ENCODE results near the gene GPR137B.

Gene GPR137B

DNA sequence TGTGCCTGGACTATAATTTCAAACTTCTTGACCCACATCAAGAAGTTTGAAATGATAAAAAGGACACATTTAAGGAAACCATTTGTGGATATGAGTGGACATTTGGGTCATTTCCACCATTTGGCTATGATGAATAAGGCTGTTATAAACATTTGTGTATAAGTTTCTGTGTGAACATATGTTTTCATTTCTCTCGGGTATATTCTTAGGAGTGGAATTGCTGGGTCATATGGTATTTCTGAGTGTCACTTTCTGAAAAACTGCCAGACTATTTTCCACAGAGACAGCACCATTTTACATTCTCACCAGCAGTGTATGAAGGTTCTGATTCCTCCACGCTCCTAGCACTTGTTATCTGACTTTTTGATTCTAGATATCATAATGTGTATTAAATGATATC, 50.8 kb downstream of the GPR137B start:
- no peak overlapping the region for H3K27ac ChIP-seq
- no peaks in the 10 kb centered on the region for H3K36me3 ChIP-seq (replicated peaks)
- no peaks in the 10 kb centered on the region for H3K27me3 ChIP-seq (replicated peaks)
- DNase-seq = no peak
- TF ChIP-seq, protein P1, sequence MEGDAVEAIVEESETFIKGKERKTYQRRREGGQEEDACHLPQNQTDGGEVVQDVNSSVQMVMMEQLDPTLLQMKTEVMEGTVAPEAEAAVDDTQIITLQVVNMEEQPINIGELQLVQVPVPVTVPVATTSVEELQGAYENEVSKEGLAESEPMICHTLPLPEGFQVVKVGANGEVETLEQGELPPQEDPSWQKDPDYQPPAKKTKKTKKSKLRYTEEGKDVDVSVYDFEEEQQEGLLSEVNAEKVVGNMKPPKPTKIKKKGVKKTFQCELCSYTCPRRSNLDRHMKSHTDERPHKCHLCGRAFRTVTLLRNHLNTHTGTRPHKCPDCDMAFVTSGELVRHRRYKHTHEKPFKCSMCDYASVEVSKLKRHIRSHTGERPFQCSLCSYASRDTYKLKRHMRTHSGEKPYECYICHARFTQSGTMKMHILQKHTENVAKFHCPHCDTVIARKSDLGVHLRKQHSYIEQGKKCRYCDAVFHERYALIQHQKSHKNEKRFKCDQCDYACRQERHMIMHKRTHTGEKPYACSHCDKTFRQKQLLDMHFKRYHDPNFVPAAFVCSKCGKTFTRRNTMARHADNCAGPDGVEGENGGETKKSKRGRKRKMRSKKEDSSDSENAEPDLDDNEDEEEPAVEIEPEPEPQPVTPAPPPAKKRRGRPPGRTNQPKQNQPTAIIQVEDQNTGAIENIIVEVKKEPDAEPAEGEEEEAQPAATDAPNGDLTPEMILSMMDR (IDR thresholded peaks at IDR 0.05; ENCODE audit: low read depth, low read length, missing control alignments) = no peak
- in situ Hi-C loops (cut with HindIII; ENCODE audit: low pct_ligation_motif_present, low sequenced_read_pairs) = no loop called here
- H3K4me3 ChIP-seq (ENCODE audit: low read depth, low read length) = no peak overlapping the region

GRCh38 chr1:236200925-236201324, 58.6 kb downstream of the GPR137B start:
- H3K4me3 ChIP-seq (ENCODE audit: low read depth, low read length) = no peak overlapping the region
- H3K27ac ChIP-seq = no peak overlapping the region
- H3K27me3 ChIP-seq (replicated peaks) = no peaks in the 10 kb centered on the region
- TF ChIP-seq, protein P1 (IDR thresholded peaks at IDR 0.05; ENCODE audit: low read depth, low read length, missing control alignments) = no peak
- in situ Hi-C loops (cut with HindIII; ENCODE audit: low pct_ligation_motif_present, low sequenced_read_pairs) = no loop called here
- DNase-seq = no peak
- H3K36me3 ChIP-seq (replicated peaks) = no peaks in the 10 kb centered on the region

DNA sequence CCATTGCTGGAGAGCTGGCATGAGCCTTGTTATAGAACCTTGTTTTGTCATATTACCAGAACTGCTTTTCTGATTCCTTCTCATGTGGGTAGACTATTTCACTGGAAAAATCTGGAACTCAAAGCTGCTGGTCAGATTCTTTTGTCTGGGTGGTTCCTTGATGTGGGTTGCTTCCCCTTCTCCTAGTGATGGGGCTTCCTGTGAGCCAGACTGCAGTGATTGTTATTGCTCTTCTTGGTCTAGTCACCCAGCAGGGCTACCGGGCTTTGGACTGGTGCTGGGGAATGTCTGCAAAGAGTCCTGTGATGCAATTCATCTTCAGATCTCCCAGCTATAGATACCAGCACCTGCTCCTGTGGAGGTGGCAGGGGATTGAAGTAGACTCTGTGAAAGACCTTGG, 59.4 kb downstream of the GPR137B start:
- TF ChIP-seq, protein P1 (IDR thresholded peaks at IDR 0.05; ENCODE audit: low read depth, low read length, missing control alignments) = no peak
- DNase-seq = no peak
- Histone ChIP-seq H3K36me3 (replicated peaks) (no peaks in the 10 kb centered on the region), H3K27ac (no peak overlapping the region), H3K4me3 (ENCODE audit: low read depth, low read length) (no peak overlapping the region), H3K27me3 (replicated peaks) (no peaks in the 10 kb centered on the region)
- in situ Hi-C loops (cut with HindIII; ENCODE audit: low pct_ligation_motif_present, low sequenced_read_pairs) = no loop called here

- Histone ChIP-seq H3K27me3 (replicated peaks) (no peaks in the 10 kb centered on the region), H3K36me3 (replicated peaks) (no peaks in the 10 kb centered on the region), H3K4me3 (ENCODE audit: low read depth, low read length) (no peak overlapping the region), H3K27ac (no peak overlapping the region)
- TF ChIP-seq, protein P1 (IDR thresholded peaks at IDR 0.05; ENCODE audit: low read depth, low read length, missing control alignments) = no peak
- in situ Hi-C loops (cut with HindIII; ENCODE audit: low pct_ligation_motif_present, low sequenced_read_pairs) = no loop called here
- DNase-seq = no peak
Observed at GRCh38 chr1:236204039-236204438, 61.7 kb downstream of the GPR137B start.

DNA sequence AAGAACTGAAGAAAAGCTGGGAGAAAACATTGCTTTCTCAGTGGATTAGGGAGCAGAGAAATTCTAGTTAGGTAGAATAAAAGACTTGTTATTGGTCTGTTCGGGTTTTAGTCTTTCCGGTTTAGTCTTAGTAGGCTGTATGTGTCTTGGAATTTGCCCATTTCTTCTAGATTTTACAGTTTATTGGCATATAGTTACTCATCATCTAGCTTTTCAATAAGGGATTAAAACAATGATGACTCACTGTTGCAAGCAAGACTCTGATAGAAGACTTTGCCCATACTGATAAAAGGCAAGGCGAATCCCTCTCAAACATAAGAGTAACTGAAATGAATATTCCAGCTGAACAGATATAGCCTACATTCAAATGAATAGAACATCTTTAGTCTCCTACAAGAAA, 62.3 kb downstream of the GPR137B start:
- TF ChIP-seq, protein P1 (IDR thresholded peaks at IDR 0.05; ENCODE audit: low read depth, low read length, missing control alignments) = no peak
- no peak for DNase-seq
- Histone ChIP-seq H3K36me3 (replicated peaks) (no peaks in the 10 kb centered on the region), H3K27me3 (replicated peaks) (no peaks in the 10 kb centered on the region), H3K4me3 (ENCODE audit: low read depth, low read length) (no peak overlapping the region), H3K27ac (no peak overlapping the region)
- in situ Hi-C loops (cut with HindIII; ENCODE audit: low pct_ligation_motif_present, low sequenced_read_pairs) = no loop called here

DNA sequence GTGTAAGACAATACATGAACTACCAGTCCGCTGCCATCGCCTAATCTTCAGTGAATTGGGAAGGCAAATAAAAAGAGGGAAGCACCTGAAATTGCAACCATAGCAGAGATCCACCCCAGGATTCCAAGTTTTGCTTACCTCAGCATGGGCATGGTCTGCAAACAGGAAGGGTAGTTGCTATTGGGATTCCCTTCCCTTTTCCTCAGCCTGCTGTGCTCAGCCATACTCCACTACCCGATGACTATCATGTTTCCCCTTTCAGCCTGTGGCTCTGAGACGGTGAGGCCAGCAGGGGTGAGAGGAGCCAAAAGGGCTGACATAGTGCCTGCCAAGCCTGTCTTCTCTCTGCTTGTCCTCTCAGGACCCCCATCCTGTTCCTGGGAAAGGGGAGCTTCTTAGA, 64.2 kb downstream of the GPR137B start:
- TF ChIP-seq, protein P1 (IDR thresholded peaks at IDR 0.05; ENCODE audit: low read depth, low read length, missing control alignments) = no peak
- no peaks in the 10 kb centered on the region for H3K36me3 ChIP-seq (replicated peaks)
- H3K4me3 ChIP-seq (ENCODE audit: low read depth, low read length) = no peak overlapping the region
- no peaks in the 10 kb centered on the region for H3K27me3 ChIP-seq (replicated peaks)
- DNase-seq = no peak
- H3K27ac ChIP-seq = no peak overlapping the region
- in situ Hi-C loops (cut with HindIII; ENCODE audit: low pct_ligation_motif_present, low sequenced_read_pairs) = no loop called here

Data from brain microvascular endothelial cell (primary cell).